ENCODE data around the gene ITGB1. TPM values are rescaled to one million over a fixed set of nuclear protein-coding genes. Genes with fewer than 3 reads are reported as not detected.

ITGB1 gene
- total RNA-seq, 1 experiment from 2014 or later = 223 TPM

DNA sequence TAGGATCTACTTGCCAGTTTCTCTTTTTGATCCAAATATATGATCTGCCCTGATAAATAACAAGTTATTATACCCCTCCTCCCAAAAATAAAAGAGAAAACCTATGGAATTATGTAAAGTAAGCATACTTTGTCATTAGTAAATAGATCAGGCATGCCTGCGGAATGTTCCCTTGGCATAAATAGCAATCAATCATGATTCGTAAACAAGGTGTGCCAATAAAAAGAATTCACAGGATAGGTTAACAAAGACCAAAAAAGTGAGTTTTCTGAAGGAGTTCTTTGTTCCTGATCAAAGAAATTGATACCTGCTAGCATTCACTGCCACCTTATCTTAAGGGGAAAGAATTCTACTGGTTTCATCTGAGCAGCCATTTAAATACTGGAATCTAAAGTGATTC, 11.9 kb downstream of the ITGB1 start:
- H3K4me1 ChIP-seq (ENCODE audit: insufficient read depth, low read length) = peaks cover 13% of the 10 kb centered on the region; the same call in 1 of the 2 replicates
- Mint-ChIP-seq H3K27me3 (ENCODE audit: low read depth) (no peaks in the 10 kb centered on the region; the same call in 1 of the 2 replicates), H3K9me3 (no peaks in the 10 kb centered on the region), H3K4me3 (no peak overlapping the region), H3K27ac (no peak overlapping the region; a peak in 2 of 7 replicates), H3K4me1 (peaks cover 54 to 57% of the 10 kb centered on the region in 2 experiments), H3K36me3 (ENCODE audit: insufficient read depth in 1 of 3, low read depth in 3 of 3) (peaks cover 2 to 11% (median 7%) of the 10 kb centered on the region in 3 experiments; a peak in 4 of 7 replicates)
- H4K20me1 ChIP-seq (ENCODE audit: control insufficient read depth, insufficient read depth, insufficient read length) = no peaks in the 10 kb centered on the region
- H3K9ac ChIP-seq (ENCODE audit: extremely low read depth, insufficient read length, low read length) = no peak overlapping the region
- DNase-seq = no peak
- no peak overlapping the region for H2BK15ac ChIP-seq (ENCODE audit: low read depth, low read length)
- no peak overlapping the region for H3K4ac ChIP-seq (ENCODE audit: low read depth, low read length)
- H2AFZ ChIP-seq (ENCODE audit: low read length) = no peak overlapping the region
- H3K4me2 ChIP-seq (ENCODE audit: insufficient read depth, insufficient read length, low read length) = no peak overlapping the region
- peaks cover 5% of the 10 kb centered on the region for H3K23me2 ChIP-seq (ENCODE audit: insufficient read length, low read depth, low read length, poor library complexity, severe bottlenecking)
- no peak overlapping the region for H3K18ac ChIP-seq (ENCODE audit: insufficient read length, low read depth, low read length)
- H4K91ac ChIP-seq (ENCODE audit: insufficient read length, low read depth, low read length) = no peak overlapping the region
- H3K79me1 ChIP-seq (ENCODE audit: insufficient read depth, low read depth, low read length, poor library complexity, severe bottlenecking) = peaks cover 6% of the 10 kb centered on the region
- no peak overlapping the region for H2AK5ac ChIP-seq (ENCODE audit: insufficient read length, low read length)
- no peak overlapping the region for H2BK5ac ChIP-seq (ENCODE audit: insufficient read length, low read length)
- H2BK20ac ChIP-seq (ENCODE audit: low read depth, low read length, poor library complexity, severe bottlenecking) = no peak overlapping the region
- H3K79me2 ChIP-seq (ENCODE audit: insufficient read depth, low read length) = peaks cover 65% of the 10 kb centered on the region; the same call in 1 of the 2 replicates
- H4K5ac ChIP-seq (ENCODE audit: insufficient read length, low read depth, low read length) = no peak overlapping the region
- no peak overlapping the region for H3T11ph ChIP-seq (ENCODE audit: low read length)
- no peaks in the 10 kb centered on the region for H3K9me3 ChIP-seq (ENCODE audit: control insufficient read depth, low read depth, low read length)
- H2BK12ac ChIP-seq (ENCODE audit: insufficient read length, low read depth, low read length) = no peak overlapping the region
- no peak overlapping the region for H3K23ac ChIP-seq (ENCODE audit: insufficient read length, low read depth, low read length)
- no peak overlapping the region for H4K8ac ChIP-seq (replicated peaks; ENCODE audit: insufficient read length, low read depth, low read length)
- no peak overlapping the region for H2BK120ac ChIP-seq (ENCODE audit: low read depth, low read length, poor library complexity, severe bottlenecking)
- WGBS (ENCODE audit: extremely low coverage, insufficient read length, low lambda C conversion rate) = no CpG with 5 or more reads among the region's 2 CpGs
- no peaks in the 10 kb centered on the region for H3K27me3 ChIP-seq (ENCODE audit: insufficient read depth, low read length)
- H3K27ac ChIP-seq (ENCODE audit: insufficient read length, low read depth, low read length) = no peak overlapping the region
- H3K56ac ChIP-seq (ENCODE audit: insufficient read length, low read depth, low read length) = no peak overlapping the region
- TF ChIP-seq, protein P1, sequence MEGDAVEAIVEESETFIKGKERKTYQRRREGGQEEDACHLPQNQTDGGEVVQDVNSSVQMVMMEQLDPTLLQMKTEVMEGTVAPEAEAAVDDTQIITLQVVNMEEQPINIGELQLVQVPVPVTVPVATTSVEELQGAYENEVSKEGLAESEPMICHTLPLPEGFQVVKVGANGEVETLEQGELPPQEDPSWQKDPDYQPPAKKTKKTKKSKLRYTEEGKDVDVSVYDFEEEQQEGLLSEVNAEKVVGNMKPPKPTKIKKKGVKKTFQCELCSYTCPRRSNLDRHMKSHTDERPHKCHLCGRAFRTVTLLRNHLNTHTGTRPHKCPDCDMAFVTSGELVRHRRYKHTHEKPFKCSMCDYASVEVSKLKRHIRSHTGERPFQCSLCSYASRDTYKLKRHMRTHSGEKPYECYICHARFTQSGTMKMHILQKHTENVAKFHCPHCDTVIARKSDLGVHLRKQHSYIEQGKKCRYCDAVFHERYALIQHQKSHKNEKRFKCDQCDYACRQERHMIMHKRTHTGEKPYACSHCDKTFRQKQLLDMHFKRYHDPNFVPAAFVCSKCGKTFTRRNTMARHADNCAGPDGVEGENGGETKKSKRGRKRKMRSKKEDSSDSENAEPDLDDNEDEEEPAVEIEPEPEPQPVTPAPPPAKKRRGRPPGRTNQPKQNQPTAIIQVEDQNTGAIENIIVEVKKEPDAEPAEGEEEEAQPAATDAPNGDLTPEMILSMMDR (conservative IDR thresholded peaks at IDR 0.05) = no peak
- no peak overlapping the region for H3K14ac ChIP-seq (ENCODE audit: insufficient read depth, low read length)

All from H9 (cell line).